ENCODE data around the gene DEDD. TPM values are rescaled to one million over a fixed set of nuclear protein-coding genes. Genes with fewer than 3 reads are reported as not detected.
"Not testable (repeated sequence)": the region's sequence is repeated elsewhere in the genome, so short reads cannot be mapped to it uniquely, and the experiment has no call there.

The DEDD gene
- total RNA-seq, 1 donor from 2014 or later: 28.3 TPM

GRCh38 chr1:161137881-161138280 is 5.4 kb upstream of the DEDD start:
- intact Hi-C loops (cut with DNase I): loop anchor here (10.0 kb wide), 1 partner anchor 143 kb away; no protein-coding TSS in a partner anchor
- DNase-seq (ENCODE audit: low spot score): no peak

GRCh38 chr1:161133220-161133740 is 813 bp upstream of the DEDD start:
- intact Hi-C loops (cut with DNase I): loop anchor here (2.0 to 10.0 kb wide), 4 partner anchors 14 to 138 kb away; partner anchors contain the start of genes NIT1, PFDN2 and USP21
- no peak for DNase-seq (ENCODE audit: low spot score)

GRCh38 chr1:161131523-161132409 is 701 bp downstream of the DEDD start:
- DNase-seq (ENCODE audit: low spot score): no peak
- intact Hi-C loops (cut with DNase I): loop anchor here (1.0 to 10.0 kb wide), 5 partner anchors 13 to 137 kb away; partner anchors contain the start of genes KLHDC9, NIT1, PFDN2 and USP21

- intact Hi-C loops (cut with DNase I): loop anchor here (10.0 kb wide), 1 partner anchor 135 kb away; no protein-coding TSS in a partner anchor
- no peak for DNase-seq (ENCODE audit: low spot score)
Observed at GRCh38 chr1:161130266-161130665, 2.2 kb downstream of the DEDD start.

GRCh38 chr1:161128591-161129420 is 3.7 kb downstream of the DEDD start:
- intact Hi-C loops (cut with DNase I): no loop called here
- no peak for DNase-seq (ENCODE audit: low spot score)

GRCh38 chr1:161127649-161128048 is 4.8 kb downstream of the DEDD start:
- intact Hi-C loops (cut with DNase I): no loop called here
- DNase-seq (ENCODE audit: low spot score): no peak

GRCh38 chr1:161122967-161123366 is 9.5 kb downstream of the DEDD start:
- intact Hi-C loops (cut with DNase I): no loop called here
- DNase-seq (ENCODE audit: low spot score): no peak

- no peak for DNase-seq (ENCODE audit: low spot score)
- intact Hi-C loops (cut with DNase I): no loop called here
Observed at GRCh38 chr1:161121834-161122233, 10.6 kb downstream of the DEDD start.

GRCh38 chr1:161121042-161121650 is 11.3 kb downstream of the DEDD start:
- intact Hi-C loops (cut with DNase I): no loop called here
- DNase-seq (ENCODE audit: low spot score): no peak

- no peak for DNase-seq (ENCODE audit: low spot score)
- intact Hi-C loops (cut with DNase I): loop anchor here (2.0 to 5.0 kb wide), 2 partner anchors 14 to 33 kb away; partner anchors contain the start of genes DEDD and UFC1
Observed at GRCh38 chr1:161119092-161119903, 13.2 kb downstream of the DEDD start.

- peak; percentile 95 for DNase-seq (ENCODE audit: low spot score)
- intact Hi-C loops (cut with DNase I): loop anchor here (2.0 to 5.0 kb wide), 2 partner anchors 15 to 34 kb away; partner anchors contain the start of genes DEDD and UFC1
Observed at GRCh38 chr1:161117759-161118581, 14.5 kb downstream of the DEDD start, which contains the start of the genes NIT1 and PFDN2. TSS of gene NIT1 (plus strand) at chr1:161118105. CDS start at chr1:161118177, 72 bp downstream. TSS of gene PFDN2 (minus strand) at chr1:161118037. CDS start at chr1:161118026, 11 bp downstream.

- intact Hi-C loops (cut with DNase I): loop anchor here (5.0 kb wide), 1 partner anchor 36 kb away; the partner anchor contains the start of gene UFC1
- DNase-seq (ENCODE audit: low spot score): not testable (repeated sequence)
Observed at GRCh38 chr1:161115961-161116360, 16.5 kb downstream of the DEDD start.

GRCh38 chr1:161115132-161115711 is 17.2 kb downstream of the DEDD start:
- DNase-seq (ENCODE audit: low spot score): no peak
- intact Hi-C loops (cut with DNase I): loop anchor here (5.0 kb wide), 1 partner anchor 37 kb away; the partner anchor contains the start of gene UFC1

GRCh38 chr1:161114556-161114955 is 17.9 kb downstream of the DEDD start:
- DNase-seq (ENCODE audit: low spot score): no peak
- intact Hi-C loops (cut with DNase I): no loop called here

- DNase-seq (ENCODE audit: low spot score): no peak
- intact Hi-C loops (cut with DNase I): no loop called here
Observed at GRCh38 chr1:161113915-161114314, 18.6 kb downstream of the DEDD start.

GRCh38 chr1:161111527-161111926 is 20.9 kb downstream of the DEDD start:
- DNase-seq (ENCODE audit: low spot score): no peak
- intact Hi-C loops (cut with DNase I): no loop called here

GRCh38 chr1:161111117-161111516 is 21.4 kb downstream of the DEDD start:
- intact Hi-C loops (cut with DNase I): no loop called here

More at GRCh38 chr1:161111117-161111516, 21.4 kb downstream of the DEDD start:
- DNase-seq (ENCODE audit: low spot score): no peak
